ENCODE results near the gene TNFRSF8. TPM values are rescaled to one million over a fixed set of nuclear protein-coding genes. Genes with fewer than 3 reads are reported as not detected.

The TNFRSF8 gene
- total and polyA plus RNA-seq, 9 of the 15 experiments (the other 6 are each of a cell fraction or from before 2014, with no cell fraction given) = 3.5 to 38.4 (median 17.1) TPM

DNA sequence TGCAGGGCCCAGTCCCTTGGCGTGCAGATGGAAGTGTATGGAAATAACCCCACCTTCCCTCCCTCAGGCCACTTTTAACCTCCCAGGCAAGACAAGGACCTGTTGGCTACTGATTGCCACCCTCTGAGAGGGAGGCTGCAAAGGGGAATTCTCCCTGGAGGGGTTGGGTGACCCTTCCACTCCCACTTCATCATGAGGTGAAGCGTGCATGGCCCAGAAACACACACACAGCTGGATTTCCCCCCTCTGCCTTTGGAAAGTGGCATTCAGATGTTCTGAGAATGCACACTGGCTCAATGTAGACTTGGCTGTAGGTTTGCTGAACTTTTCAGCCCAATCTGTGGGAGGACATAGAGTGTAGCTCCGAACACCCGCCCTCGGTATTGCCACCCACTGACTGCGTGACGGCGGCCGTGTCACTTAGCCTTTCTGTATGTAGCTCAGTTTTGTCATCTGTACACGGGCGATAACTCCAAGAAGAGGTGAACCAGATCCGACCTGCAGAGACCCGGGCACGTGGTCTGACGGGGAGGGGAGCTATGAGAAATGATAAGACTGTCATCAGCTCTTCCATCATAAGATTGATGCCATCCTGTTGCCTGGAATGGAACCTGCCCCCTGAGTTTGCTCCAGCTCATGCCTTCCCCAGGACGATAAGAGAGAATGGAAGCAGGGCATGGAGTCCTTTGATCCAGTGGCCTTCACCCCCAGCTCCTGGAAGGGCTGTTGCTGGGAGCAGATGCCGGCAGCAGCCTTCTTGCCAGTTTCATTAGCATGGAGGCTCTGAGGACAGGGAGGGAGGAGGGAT is 24.5 kb upstream of the TNFRSF8 start (continued):
- TF ChIP-seq ZNF318 (IDR thresholded peaks at IDR 0.05; ENCODE audit: borderline replicate concordance in 1 of 2, low read depth in 1 of 2) = peak in 1 of 2 experiments; percentile 56; a peak in 1 of 4 replicates
- TF ChIP-seq SRSF9 (IDR thresholded peaks at IDR 0.05; ENCODE audit: borderline replicate concordance, low read depth, low read length) = no peak
- no peak for TF ChIP-seq ARID2 (IDR thresholded peaks at IDR 0.05)
- TF ChIP-seq, protein P1, sequence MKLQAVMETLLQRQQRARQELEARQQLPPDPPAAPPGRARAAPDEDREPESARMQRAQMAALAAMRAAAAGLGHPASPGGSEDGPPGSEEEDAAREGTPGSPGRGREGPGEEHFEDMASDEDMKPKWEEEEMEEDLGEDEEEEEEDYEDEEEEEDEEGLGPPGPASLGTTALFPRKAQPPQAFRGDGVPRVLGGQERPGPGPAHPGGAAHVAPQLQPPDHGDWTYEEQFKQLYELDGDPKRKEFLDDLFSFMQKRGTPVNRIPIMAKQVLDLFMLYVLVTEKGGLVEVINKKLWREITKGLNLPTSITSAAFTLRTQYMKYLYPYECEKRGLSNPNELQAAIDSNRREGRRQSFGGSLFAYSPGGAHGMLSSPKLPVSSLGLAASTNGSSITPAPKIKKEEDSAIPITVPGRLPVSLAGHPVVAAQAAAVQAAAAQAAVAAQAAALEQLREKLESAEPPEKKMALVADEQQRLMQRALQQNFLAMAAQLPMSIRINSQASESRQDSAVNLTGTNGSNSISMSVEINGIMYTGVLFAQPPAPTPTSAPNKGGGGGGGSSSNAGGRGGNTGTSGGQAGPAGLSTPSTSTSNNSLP (IDR thresholded peaks at IDR 0.05; ENCODE audit: borderline replicate concordance, low read depth, low read length) = no peak
- peak; percentile 29 for TF ChIP-seq DACH1 (IDR thresholded peaks at IDR 0.05; ENCODE audit: partially characterized antibody)
- TF ChIP-seq MXI1 (IDR thresholded peaks at IDR 0.05; ENCODE audit: low read depth, low read length) = no peak
- TF ChIP-seq TARDBP (IDR thresholded peaks at IDR 0.05) = peak; percentile 70
- no peak for TF ChIP-seq FOXP1 (CRISPR knock-in tag; IDR thresholded peaks at IDR 0.05)
- TF ChIP-seq HNRNPK (IDR thresholded peaks at IDR 0.05; ENCODE audit: low read depth, low read length, poor library complexity, severe bottlenecking) = no peak
- TF ChIP-seq GTF2E2 (tag; IDR thresholded peaks at IDR 0.05) = no peak
- TF ChIP-seq POLR3A (IDR thresholded peaks at IDR 0.05; ENCODE audit: borderline replicate concordance, extremely low read depth, insufficient read depth, insufficient read length) = no peak
- no peak; the same call in 1 of the 2 replicates for TF ChIP-seq SMARCA5 (IDR thresholded peaks at IDR 0.05)
- TF ChIP-seq HDAC6 (IDR thresholded peaks at IDR 0.05; ENCODE audit: low read depth, low read length) = no peak
- no peak for TF ChIP-seq FIP1L1 (IDR thresholded peaks at IDR 0.05; ENCODE audit: low read depth, low read length, poor library complexity, severe bottlenecking)
- no peak for TF ChIP-seq CHD1 (IDR thresholded peaks at IDR 0.05; ENCODE audit: low read length)
- TF ChIP-seq ZNF717 (CRISPR knock-in tag; IDR thresholded peaks at IDR 0.05) = no peak
